IMR-90 (cell line): ENCODE results near the gene ZDHHC8. TPM values are rescaled to one million over a fixed set of nuclear protein-coding genes. Genes with fewer than 3 reads are reported as not detected.

Experiments
- ATAC-seq: fragments of 200-7000 bp; cut with Tn5 transposase; 2 replicates; pipeline ENCODE4 v1.9.1; 2020; ENCODE audit warnings: low read depth, mild to moderate bottlenecking, moderate library complexity
- BruUV-seq: library from RNA; stranded (reverse); fragments of 400-500 nt; replicated peaks from 2 replicates; lab custom pipeline; 2021; lab: Mats Ljungman, UMichigan
- CTCF ChIA-PET: fragments of 300-600 bp; formaldehyde crosslinking; extraction: SDS; loops from one replicate; lab custom pipeline; 2021; ENCODE audit warnings: antibody characterized with exemption; lab: Yijun Ruan, JAX
- POLR2A ChIA-PET: fragments of 300-600 bp; sonication (Branson Sonifier 250); formaldehyde crosslinking; loops from one replicate; lab custom pipeline; 2022; ENCODE audit warnings: antibody characterized with exemption; ENCODE audit not compliant: unreplicated experiment; lab: Charles Lee
- DNase-seq: peaks from one replicate; pipeline ENCODE4 v3.0.0; 2013
- H2AFZ ChIP-seq: replicated peaks from 2 replicates; pipeline ENCODE3; 2013; ENCODE audit warnings: low read length, mild to moderate bottlenecking; ENCODE audit not compliant: poor library complexity
- H2AK5ac ChIP-seq: 2 replicates; pipeline ENCODE4 v1.6.1; 2013; ENCODE audit warnings: low read depth, low read length, inconsistent platforms
- H2AK9ac ChIP-seq: replicated peaks from 2 replicates; pipeline ENCODE3; 2013; ENCODE audit warnings: mild to moderate bottlenecking, low read depth, low read length, moderate library complexity; ENCODE audit not compliant: poor library complexity
- H2BK120ac ChIP-seq: 2 replicates; pipeline ENCODE4 v1.6.1; 2013; ENCODE audit warnings: low read depth, low read length, inconsistent platforms
- H2BK15ac ChIP-seq: 3 replicates; pipeline ENCODE4 v1.6.1; 2013; ENCODE audit warnings: low read depth, low read length, inconsistent platforms
- H2BK20ac ChIP-seq: 2 replicates; pipeline ENCODE4 v1.6.1; 2013; ENCODE audit warnings: low read depth, mild to moderate bottlenecking, inconsistent platforms, low read length, moderate library complexity
- H2BK5ac ChIP-seq: 2 replicates; pipeline ENCODE4 v1.6.1; 2013; ENCODE audit warnings: mild to moderate bottlenecking, low read depth, low read length, inconsistent platforms; ENCODE audit not compliant: poor library complexity, severe bottlenecking
- H3K14ac ChIP-seq: replicated peaks from 2 replicates; pipeline ENCODE4 v1.6.1; 2013; ENCODE audit warnings: low read depth, low read length, inconsistent platforms
- H3K18ac ChIP-seq: 2 replicates; pipeline ENCODE4 v1.6.1; 2013; ENCODE audit warnings: low read depth, low read length, control low read depth
- H3K23ac ChIP-seq: 2 replicates; pipeline ENCODE4 v1.6.1; 2013; ENCODE audit warnings: low read depth, low read length, inconsistent platforms
- H3K27ac ChIP-seq: 2 replicates; pipeline ENCODE4 v1.5.1; 2013; ENCODE audit warnings: mild to moderate bottlenecking, control low read depth, low read length; ENCODE audit not compliant: insufficient read depth
- H3K27me3 ChIP-seq: 2 replicates; pipeline ENCODE4 v1.6.1; 2013; ENCODE audit warnings: low read length; ENCODE audit not compliant: control insufficient read depth, insufficient read depth
- H3K36me3 ChIP-seq: 2 replicates; pipeline ENCODE4 v1.6.1; 2013; ENCODE audit warnings: low read length, mixed read lengths; ENCODE audit not compliant: control insufficient read depth, insufficient read depth
- H3K4ac ChIP-seq: 2 replicates; pipeline ENCODE4 v1.6.1; 2013; ENCODE audit warnings: low read depth, low read length, inconsistent platforms
- H3K4me1 ChIP-seq: 2 replicates; pipeline ENCODE4 v1.6.1; 2013; ENCODE audit warnings: low read length, mixed read lengths; ENCODE audit not compliant: control insufficient read depth, insufficient read depth
- H3K4me2 ChIP-seq: 2 replicates; pipeline ENCODE4 v1.6.1; 2013; ENCODE audit warnings: low read depth, mild to moderate bottlenecking, control low read depth, low read length, moderate library complexity
- H3K4me3 ChIP-seq: 2 replicates; pipeline ENCODE4 v1.5.1; 2013; ENCODE audit warnings: low read depth, mild to moderate bottlenecking, control low read depth, low read length, moderate library complexity; ENCODE audit not compliant: insufficient read depth
- H3K56ac ChIP-seq: 2 replicates; pipeline ENCODE4 v1.6.1; 2013; ENCODE audit warnings: low read length, inconsistent platforms; ENCODE audit not compliant: insufficient read depth; ENCODE audit errors: extremely low read depth
- H3K79me1 ChIP-seq, 2 experiments: 2 replicates each; pipeline ENCODE4 v1.6.1; 2013; ENCODE audit warnings: low read length in 2 of 2, inconsistent platforms in 1 of 2, low read depth in 1 of 2
- H3K9ac ChIP-seq: 2 replicates; pipeline ENCODE4 v1.6.1; 2013; ENCODE audit warnings: low read depth, low read length, control low read depth
- H3K9me1 ChIP-seq: 2 replicates; pipeline ENCODE4 v1.6.1; 2013; ENCODE audit warnings: low read length, inconsistent platforms; ENCODE audit not compliant: insufficient read depth
- H3K9me3 ChIP-seq: 2 replicates; pipeline ENCODE4 v1.6.1; 2013; ENCODE audit warnings: low read length; ENCODE audit not compliant: control insufficient read depth, insufficient read depth
- H4K20me1 ChIP-seq: 2 replicates; pipeline ENCODE4 v1.6.1; 2013; ENCODE audit warnings: low read length, inconsistent platforms; ENCODE audit not compliant: insufficient read depth
- H4K5ac ChIP-seq: 2 replicates; pipeline ENCODE4 v1.6.1; 2013; ENCODE audit warnings: mild to moderate bottlenecking, low read depth, low read length, control low read depth
- H4K8ac ChIP-seq, 2 experiments: 2 replicates each; pipeline ENCODE4 v1.6.1; 2013; ENCODE audit warnings: low read depth in 2 of 2, low read length in 2 of 2, control low read depth in 1 of 2, inconsistent platforms in 1 of 2
- H4K91ac ChIP-seq: 2 replicates; pipeline ENCODE4 v1.6.1; 2013; ENCODE audit warnings: low read depth, low read length, inconsistent platforms; ENCODE audit not compliant: insufficient read depth
- BHLHE40 ChIP-seq: fragments of 150-350 bp; IDR thresholded peaks from 2 replicates; pipeline ENCODE4 v1.6.1; 2016; ENCODE audit warnings: mild to moderate bottlenecking, low read depth, low read length
- CEBPB ChIP-seq: IDR thresholded peaks from 2 replicates; pipeline ENCODE4 v1.6.1; 2012; ENCODE audit warnings: low read depth, low read length, improper control_type of control experiment
- CHD1 ChIP-seq: IDR thresholded peaks from 2 replicates; pipeline ENCODE4 v1.6.1; 2012; ENCODE audit warnings: low read depth, low read length, improper control_type of control experiment
- CTCF ChIP-seq: conservative IDR thresholded peaks from 2 replicates; pipeline ENCODE4 v1.5.1; 2012; ENCODE audit warnings: mild to moderate bottlenecking, low read depth, low read length, improper control_type of control experiment
- ELK1 ChIP-seq: fragments of 150-350 bp; IDR thresholded peaks from 2 replicates; pipeline ENCODE4 v1.6.1; 2016; ENCODE audit warnings: low read depth, mild to moderate bottlenecking, low read length, moderate library complexity, borderline replicate concordance
- FOS ChIP-seq: fragments of 150-350 bp; IDR thresholded peaks from 2 replicates; pipeline ENCODE4 v1.6.1; 2016; ENCODE audit warnings: low read depth, low read length
- NFE2L2 ChIP-seq: fragments of 150-350 bp; IDR thresholded peaks from 2 replicates; pipeline ENCODE4 v1.6.1; 2016; ENCODE audit warnings: low read depth, mild to moderate bottlenecking, low read length
- POLR2A ChIP-seq: IDR thresholded peaks from 2 replicates; pipeline ENCODE4 v1.6.1; 2012; ENCODE audit warnings: mild to moderate bottlenecking, low read depth, low read length
- RAD21 ChIP-seq: IDR thresholded peaks from 2 replicates; pipeline ENCODE4 v1.6.1; 2012; ENCODE audit warnings: low read length, improper control_type of control experiment
- RFX5 ChIP-seq: IDR thresholded peaks from 2 replicates; pipeline ENCODE4 v1.8.0; 2012; ENCODE audit warnings: low read depth, mild to moderate bottlenecking, low read length, moderate library complexity
- SMC3 ChIP-seq: fragments of 150-350 bp; IDR thresholded peaks from 2 replicates; pipeline ENCODE4 v1.6.1; 2016; ENCODE audit warnings: low read depth, mild to moderate bottlenecking, antibody characterized with exemption, low read length, moderate library complexity
- WGBS, 2 experiments: methylation state at CpG; one replicate each; pipeline versions ENCODE4 v1.1.5 to v1.1.7; 2013; ENCODE audit warnings: missing lambda C conversion rate in 2 of 2; ENCODE audit not compliant: insufficient read length in 1 of 2; ENCODE audit errors: extremely low coverage in 2 of 2; 5-methylcytosine and 5-hydroxymethylcytosine counted together
- dilution Hi-C: fragments of 300-500 bp; cut with HindIII; formaldehyde crosslinking; loops from one replicate; pipeline ENCODE4 v1.14.3; 2018; ENCODE audit warnings: low sequenced_read_pairs; ENCODE audit not compliant: unreplicated experiment
- in situ Hi-C: fragments of 300-500 bp; cut with MboI; formaldehyde crosslinking; loops from 3 replicates; pipeline ENCODE4 v1.14.3; 2019; ENCODE audit warnings: low sequenced_read_pairs, inconsistent platforms, mixed read lengths
- intact Hi-C: fragments of 100-400 bp; cut with micrococcal nuclease; formaldehyde crosslinking; loops from 2 replicates; pipeline ENCODE4 v1.10.0; 2022
- polyA plus RNA-seq, 3 experiments: library from polyadenylated mRNA; depleted of rRNA; stranded (reverse); fragments of >200 nt; gene quantifications; 2 replicates each; pipeline ENCODE4 v1.2.3, GENCODE V29; 2012; ENCODE audit warnings: low replicate concordance in 1 of 3
- total RNA-seq: library from RNA; depleted of rRNA; stranded (reverse); fragments of >200 nt; gene quantifications from 2 replicates; pipeline ENCODE4 v1.2.3, GENCODE V29; 2012

ZDHHC8 gene
- total and polyA plus RNA-seq, 2 of the 4 experiments (the other 2 are of a cell fraction) = 2.5 to 72.6 TPM

- Histone ChIP-seq H2BK15ac (no peak overlapping the region), H3K79me1 (no peaks in the 10 kb centered on the region), H4K8ac (no peak overlapping the region), H3K9ac (no peak overlapping the region), H3K56ac (no peak overlapping the region), H2BK120ac (no peak overlapping the region), H3K4me1 (no peaks in the 10 kb centered on the region), H4K5ac (no peak overlapping the region), H3K9me3 (no peaks in the 10 kb centered on the region), H2BK20ac (no peak overlapping the region), H2BK5ac (no peak overlapping the region), H2AFZ (no peak overlapping the region), H3K4ac (no peak overlapping the region), H3K23ac (no peak overlapping the region), H4K20me1 (no peaks in the 10 kb centered on the region), H2AK5ac (no peak overlapping the region), H2AK9ac (no peak overlapping the region), H4K91ac (no peak overlapping the region), H3K4me2 (no peak overlapping the region), H3K18ac (no peak overlapping the region), H3K4me3 (no peak overlapping the region), H3K14ac (no peak overlapping the region), H3K9me1 (no peaks in the 10 kb centered on the region), H3K27ac (no peak overlapping the region), H3K27me3 (peaks cover 36% of the 10 kb centered on the region), H3K36me3 (no peaks in the 10 kb centered on the region)
- DNase-seq = no peak
- no peak for ATAC-seq
- in situ Hi-C loops (no loop called here), intact Hi-C loops (no loop called here), dilution Hi-C loops (no loop called here)
- WGBS, 2 experiments = 85% methylated on average over 5 of the region's 12 CpGs; no CpG with 5 or more reads in 1 of the 2 experiments
- CTCF ChIA-PET = no interaction called here
- TF ChIP-seq NFE2L2 (no peak), SMC3 (no peak), POLR2A (no peak), FOS (no peak), BHLHE40 (no peak), CTCF (no peak), CEBPB (no peak), RAD21 (no peak), RFX5 (no peak), ELK1 (no peak), CHD1 (no peak)
- POLR2A ChIA-PET = no interaction called here
- no TSS peak for BruUV-seq
Measured at GRCh38 chr22:20187777-20188566, 56.4 kb downstream of the ZDHHC8 start.
